HCT116 (cell line): ENCODE measurements around the gene TGFBRAP1. TPM values are rescaled to one million over a fixed set of nuclear protein-coding genes. Genes with fewer than 3 reads are reported as not detected.

Experiments used
- ATAC-seq: fragments of 200-7000 bp; cut with Tn5 transposase; 2 replicates; pipeline ENCODE4 v1.9.1; 2020; ENCODE audit warnings: mild to moderate bottlenecking, moderate library complexity
- BruUV-seq: library from RNA; stranded (reverse); fragments of 400-500 nt; replicated peaks from 2 replicates; lab custom pipeline; 2021; lab: Mats Ljungman, UMichigan
- CTCF ChIA-PET: fragments of 300-600 bp; sonication (Branson Sonifier 250); formaldehyde crosslinking; loops from one replicate; lab custom pipeline; 2021; ENCODE audit warnings: antibody characterized with exemption; lab: Charles Lee
- POLR2A ChIA-PET: fragments of 300-600, 350-600 bp; sonication (Branson Sonifier 250); formaldehyde crosslinking; loops from one replicate; lab custom pipeline; 2021; ENCODE audit warnings: antibody characterized with exemption; lab: Charles Lee
- RAD21 ChIA-PET, 2 experiments: fragments of 300-600 bp; sonication (Branson Sonifier 250); formaldehyde crosslinking; loops; one replicate each; lab custom pipeline; 2023; ENCODE audit warnings: low total read pairs in 2 of 2; ENCODE audit not compliant: uncharacterized antibody in 2 of 2, unreplicated experiment in 2 of 2, low non-redundant PET in 1 of 2; lab: Charles Lee
- DNase-seq: peaks from one replicate; pipeline ENCODE4 v3.0.0-alpha.2; 2010; ENCODE audit warnings: low read depth, low spot score
- H2AFZ ChIP-seq: fragments of 200-600 bp; shearing (Covaris generic), sonication (generic); 2 replicates; pipeline ENCODE4 v1.6.1; 2017; ENCODE audit warnings: low read depth, mixed run types, mixed read lengths, antibody characterized with exemption, low read length; ENCODE audit not compliant: poor library complexity, severe bottlenecking
- H3K27ac ChIP-seq: 2 replicates; pipeline ENCODE4 v1.5.1; 2012; ENCODE audit warnings: low read depth, low read length
- H3K27me3 ChIP-seq: fragments of 200-600 bp; sonication (generic); 2 replicates; pipeline ENCODE4 v1.6.1; 2016; ENCODE audit warnings: mixed run types, low read length, mixed read lengths; ENCODE audit not compliant: insufficient read depth
- H3K36me3 ChIP-seq, 2 experiments: fragments of 200-500 bp in 1 of 2; fragments of 200-600 bp in 1 of 2; sonication (Bioruptor generic) in 1 of 2; sonication (generic) in 1 of 2; 2 replicates each; pipeline versions ENCODE4 v1.5.1 to v1.6.1; 2014 to 2016; ENCODE audit warnings: low read length in 2 of 2, inconsistent platforms in 1 of 2, mixed read lengths in 1 of 2, mixed run types in 1 of 2; ENCODE audit not compliant: insufficient read depth in 2 of 2, control insufficient read depth in 1 of 2
- H3K4me1 ChIP-seq, 2 experiments: fragments of 200-600 bp in 1 of 2; sonication (generic) in 1 of 2; 2 replicates each; pipeline versions ENCODE4 v1.5.1 to v1.6.1; 2012 to 2017; ENCODE audit warnings: low read length in 2 of 2, inconsistent platforms in 1 of 2, mild to moderate bottlenecking in 1 of 2, mixed read lengths in 1 of 2, mixed run types in 1 of 2, moderate library complexity in 1 of 2; ENCODE audit not compliant: insufficient read depth in 2 of 2, control insufficient read depth in 1 of 2
- H3K4me2 ChIP-seq: fragments of 200-600 bp; sonication (generic); 2 replicates; pipeline ENCODE4 v1.6.1; 2017; ENCODE audit warnings: mixed run types, low read length, mixed read lengths
- H3K4me3 ChIP-seq, 2 experiments: fragments of 200-600 bp in 1 of 2; sonication (generic) in 1 of 2; replicated peaks in 1 of 2; 2 replicates each; pipeline ENCODE4 v1.5.1; 2011 to 2016; ENCODE audit warnings: low read length in 2 of 2, control low read depth in 1 of 2, low read depth in 1 of 2, mild to moderate bottlenecking in 1 of 2, mixed read lengths in 1 of 2, mixed run types in 1 of 2
- H3K79me2 ChIP-seq: fragments of 200-600 bp; sonication (generic); 2 replicates; pipeline ENCODE4 v1.6.1; 2017; ENCODE audit warnings: mild to moderate bottlenecking, mixed run types, low read length, moderate library complexity, mixed read lengths; ENCODE audit not compliant: insufficient read depth
- H3K9ac ChIP-seq: fragments of 200-600 bp; sonication (generic); 2 replicates; pipeline ENCODE4 v1.6.1; 2016; ENCODE audit warnings: low read length, mixed read lengths
- H3K9me2 ChIP-seq: fragments of 200-600 bp; sonication (generic), shearing (Covaris generic); 2 replicates; pipeline ENCODE4 v1.6.1; 2017; ENCODE audit warnings: mixed run types, mild to moderate bottlenecking, moderate library complexity; ENCODE audit not compliant: insufficient read depth
- H3K9me3 ChIP-seq, 2 experiments: fragments of 200-500 bp in 1 of 2; fragments of 200-600 bp in 1 of 2; sonication (Bioruptor generic) in 1 of 2; sonication (generic) in 1 of 2; 2 replicates each; pipeline ENCODE4 v1.6.1; 2014 to 2017; ENCODE audit warnings: low read length in 2 of 2, mixed read lengths in 2 of 2, inconsistent platforms in 1 of 2, low read depth in 1 of 2, mild to moderate bottlenecking in 1 of 2, mixed run types in 1 of 2, moderate library complexity in 1 of 2; ENCODE audit not compliant: control insufficient read depth in 1 of 2, insufficient read depth in 1 of 2
- H4K20me1 ChIP-seq: fragments of 200-600 bp; sonication (generic), shearing (Covaris generic); 2 replicates; pipeline ENCODE4 v1.6.1; 2017; ENCODE audit warnings: mixed run types, mild to moderate bottlenecking, moderate library complexity; ENCODE audit not compliant: insufficient read depth
- CBX3 ChIP-seq: IDR thresholded peaks from 2 replicates; pipeline ENCODE4 v1.6.1; 2012; ENCODE audit warnings: low read depth
- CEBPB ChIP-seq: IDR thresholded peaks from 2 replicates; pipeline ENCODE4 v1.6.1; 2012; ENCODE audit warnings: low read depth
- FOSL1 ChIP-seq: IDR thresholded peaks from 2 replicates; pipeline ENCODE4 v1.6.1; 2012; ENCODE audit warnings: low read depth
- JUND ChIP-seq: IDR thresholded peaks from 2 replicates; pipeline ENCODE4 v1.6.1; 2012
- POLR2AphosphoS5 ChIP-seq: IDR thresholded peaks from 2 replicates; pipeline ENCODE4 v1.6.1; 2011; ENCODE audit warnings: mild to moderate bottlenecking, low read depth, low read length, moderate library complexity
- REST ChIP-seq: IDR thresholded peaks from 2 replicates; pipeline ENCODE4 v1.6.1; 2012; ENCODE audit warnings: low read depth
- SP1 ChIP-seq: IDR thresholded peaks from 2 replicates; pipeline ENCODE4 v1.6.1; 2012; ENCODE audit warnings: low read depth
- SRF ChIP-seq: IDR thresholded peaks from 2 replicates; pipeline ENCODE4 v1.6.1; 2012; ENCODE audit warnings: low read depth
- YY1 ChIP-seq: IDR thresholded peaks from 2 replicates; pipeline ENCODE4 v1.6.1; 2011; ENCODE audit warnings: low read length, low read depth, moderate library complexity, mild to moderate bottlenecking; ENCODE audit not compliant: insufficient replicate concordance; ENCODE audit errors: extremely low read depth
- ZFX ChIP-seq: fragments of 450-650 bp; IDR thresholded peaks from 2 replicates; pipeline ENCODE4 v1.6.1; 2017
- intact Hi-C: fragments of 100-400 bp; cut with micrococcal nuclease; formaldehyde crosslinking; loops from 2 replicates; pipeline ENCODE4 v1.10.0; 2022
- total RNA-seq: library from RNA; stranded (reverse); gene quantifications from one replicate; pipeline ENCODE4 v1.2.1, GENCODE V29; 2021; ENCODE audit not compliant: unreplicated experiment
- TF ChIP-seq, protein P1 (sequence below): IDR thresholded peaks from 2 replicates; pipeline ENCODE4 v1.6.1; 2012

The TGFBRAP1 gene
- total RNA-seq, 1 experiment from 2014 or later: 18.3 TPM

- DNase-seq (no peak), ATAC-seq (no peak)
- CTCF ChIA-PET: no interaction called here
- Histone ChIP-seq H3K9me2 (no peaks in the 10 kb centered on the region), H3K27me3 (no peaks in the 10 kb centered on the region), H4K20me1 (no peaks in the 10 kb centered on the region), H3K36me3 (no peaks in the 10 kb centered on the region), H3K27ac (no peak overlapping the region), H3K4me1 (peaks cover 12 to 20% of the 10 kb centered on the region in 2 experiments), H3K4me2 (no peak overlapping the region), H3K9me3 (no peaks in the 10 kb centered on the region), H2AFZ (no peak overlapping the region), H3K4me3 (no peak overlapping the region), H3K9ac (no peak overlapping the region), H3K79me2 (peaks cover 82% of the 10 kb centered on the region)
- TSS peak; percentile 0 for BruUV-seq
- POLR2A ChIA-PET: no interaction called here
- intact Hi-C loops: no loop called here
- no peak for TF ChIP-seq SRF
- TF ChIP-seq CBX3: no peak
- no peak for TF ChIP-seq CEBPB
- TF ChIP-seq ZFX: no peak
- no peak for TF ChIP-seq REST
- no peak for TF ChIP-seq POLR2AphosphoS5
- TF ChIP-seq YY1: no peak
- no peak for TF ChIP-seq FOSL1
- TF ChIP-seq SP1: no peak
- TF ChIP-seq, protein P1, sequence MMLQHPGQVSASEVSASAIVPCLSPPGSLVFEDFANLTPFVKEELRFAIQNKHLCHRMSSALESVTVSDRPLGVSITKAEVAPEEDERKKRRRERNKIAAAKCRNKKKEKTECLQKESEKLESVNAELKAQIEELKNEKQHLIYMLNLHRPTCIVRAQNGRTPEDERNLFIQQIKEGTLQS: no peak
- TF ChIP-seq JUND: no peak
- RAD21 ChIA-PET: no interaction called here
These were observed 4.1 kb downstream of the TGFBRAP1 start for GRCh38 chr2:105325389-105325963.
